NCI-H1436 treated with DMSO at 0.1 percent for 48 hours (cell line): ENCODE measurements around the gene DCDC2.
"Not testable (repeated sequence)": the region's sequence is repeated elsewhere in the genome, so short reads cannot be mapped to it uniquely, and the experiment has no call there.

Source experiments
- DNase-seq: peaks from one replicate; lab custom pipeline; 2025; lab: John Stamatoyannopoulos, UW

The DCDC2 gene

GRCh38 chr6:24381476-24382219 lies 23.8 kb upstream of the DCDC2 start:
- no peak for DNase-seq

GRCh38 chr6:24378473-24379097 lies 20.7 kb upstream of the DCDC2 start:
- no peak for DNase-seq

- no peak for DNase-seq
Observed at GRCh38 chr6:24376871-24377270, 19.0 kb upstream of the DCDC2 start.

- DNase-seq: no peak
Observed at GRCh38 chr6:24374612-24375011, 16.8 kb upstream of the DCDC2 start.

GRCh38 chr6:24365103-24365633 lies 7.3 kb upstream of the DCDC2 start:
- not testable (repeated sequence) for DNase-seq

GRCh38 chr6:24362363-24362762 lies 4.5 kb upstream of the DCDC2 start:
- not testable (repeated sequence) for DNase-seq

GRCh38 chr6:24359640-24360454 lies 2.0 kb upstream of the DCDC2 start:
- DNase-seq: peak; percentile 59

- DNase-seq: no peak
Observed at GRCh38 chr6:24358219-24358821, 461 bp upstream of the DCDC2 start.

- no peak for DNase-seq
Observed at GRCh38 chr6:24356310-24356973, 1.4 kb downstream of the DCDC2 start.

GRCh38 chr6:24355393-24355792 lies 2.5 kb downstream of the DCDC2 start:
- no peak for DNase-seq

- DNase-seq: no peak
Observed at GRCh38 chr6:24353861-24354260, 4.0 kb downstream of the DCDC2 start.

- no peak for DNase-seq
Observed at GRCh38 chr6:24352434-24352833, 5.4 kb downstream of the DCDC2 start.

- no peak for DNase-seq
Observed at GRCh38 chr6:24344976-24345375, 12.9 kb downstream of the DCDC2 start.

GRCh38 chr6:24340998-24341938 lies 16.6 kb downstream of the DCDC2 start:
- no peak for DNase-seq

- DNase-seq: no peak
Observed at GRCh38 chr6:24339932-24340331, 17.9 kb downstream of the DCDC2 start.

GRCh38 chr6:24334285-24334684 lies 23.6 kb downstream of the DCDC2 start:
- no peak for DNase-seq

GRCh38 chr6:24332317-24332716 lies 25.5 kb downstream of the DCDC2 start:
- no peak for DNase-seq

GRCh38 chr6:24330137-24330732 lies 27.6 kb downstream of the DCDC2 start:
- DNase-seq: peak; percentile 24

- DNase-seq: no peak
Observed at GRCh38 chr6:24329451-24329850, 28.4 kb downstream of the DCDC2 start.

- no peak for DNase-seq
Observed at GRCh38 chr6:24329022-24329421, 28.8 kb downstream of the DCDC2 start.
